Left ventricle myocardium inferior (tissue), 1 donor: Measurements from ENCODE around the gene EFTUD2. TPM values are rescaled to one million over a fixed set of nuclear protein-coding genes. Genes with fewer than 3 reads are reported as not detected.

Source experiments
- DNase-seq: peaks from one replicate; pipeline ENCODE4 v3.0.0-alpha.2; 2020
- H3K27ac ChIP-seq: fragments of 200-600 bp; replicated peaks from 2 replicates; pipeline ENCODE4 v1.8.0; 2021
- H3K27me3 ChIP-seq: fragments of 200-600 bp; 2 replicates; pipeline ENCODE4 v1.8.0; 2021; ENCODE audit warnings: low read depth
- H3K36me3 ChIP-seq: fragments of 200-600 bp; 2 replicates; pipeline ENCODE4 v1.8.0; 2021
- H3K4me1 ChIP-seq: fragments of 200-600 bp; 2 replicates; pipeline ENCODE4 v1.8.0; 2021
- H3K4me3 ChIP-seq: fragments of 200-600 bp; 2 replicates; pipeline ENCODE4 v1.8.0; 2021; ENCODE audit warnings: mild to moderate bottlenecking, moderate library complexity
- H3K9me3 ChIP-seq: fragments of 200-600 bp; replicated peaks from 2 replicates; pipeline ENCODE4 v1.8.0; 2021
- CTCF ChIP-seq: fragments of 200-600 bp; IDR thresholded peaks from 2 replicates; pipeline ENCODE4 v1.8.0; 2021; ENCODE audit warnings: antibody characterized with exemption, mild to moderate bottlenecking, borderline replicate concordance
- intact Hi-C: fragments of 100-400 bp; cut with micrococcal nuclease; formaldehyde crosslinking; loops from one replicate; pipeline ENCODE4 v1.11.0; 2022
- total RNA-seq: library from RNA; stranded (reverse); fragmentation: NEBNext Ultra II Directional; extraction: Animal tissue kit (Norgen Biotek cat#: 25700); gene quantifications from one replicate; pipeline ENCODE4 v1.2.1, GENCODE V29; 2021
- donor health status: DM: no; HTN: yes; CAD: no; lungs with severe emphysema.

EFTUD2 gene
- total RNA-seq, 1 donor from 2014 or later = 62.0 TPM

- no peaks in the 10 kb centered on the region for H3K9me3 ChIP-seq
- intact Hi-C loops = no loop called here
- no peak overlapping the region for H3K4me3 ChIP-seq
- peak overlapping the region; percentile 81 for H3K27ac ChIP-seq
- TF ChIP-seq CTCF = no peak
- H3K36me3 ChIP-seq = no peaks in the 10 kb centered on the region
- peaks cover 15% of the 10 kb centered on the region for H3K4me1 ChIP-seq
- DNase-seq = peak; percentile 61
- no peaks in the 10 kb centered on the region for H3K27me3 ChIP-seq
Observed at GRCh38 chr17:44844390-44844830, 54.8 kb downstream of the EFTUD2 start.

GRCh38 chr17:44842748-44843147 is 56.5 kb downstream of the EFTUD2 start:
- DNase-seq = no peak
- Histone ChIP-seq H3K36me3 (no peaks in the 10 kb centered on the region), H3K9me3 (no peaks in the 10 kb centered on the region), H3K27me3 (no peaks in the 10 kb centered on the region), H3K27ac (peak overlapping the region; percentile 81), H3K4me1 (peaks cover 15% of the 10 kb centered on the region), H3K4me3 (no peak overlapping the region)
- no peak for TF ChIP-seq CTCF
- intact Hi-C loops = no loop called here

- Histone ChIP-seq H3K4me1 (peaks cover 15% of the 10 kb centered on the region), H3K4me3 (no peak overlapping the region), H3K9me3 (no peaks in the 10 kb centered on the region), H3K27me3 (no peaks in the 10 kb centered on the region), H3K27ac (peak overlapping the region; percentile 36), H3K36me3 (no peaks in the 10 kb centered on the region)
- DNase-seq = no peak
- intact Hi-C loops = no loop called here
- no peak for TF ChIP-seq CTCF
Observed at GRCh38 chr17:44840936-44841335, 58.3 kb downstream of the EFTUD2 start.

GRCh38 chr17:44840274-44840673 is 59.0 kb downstream of the EFTUD2 start:
- peak overlapping the region; percentile 36 for H3K27ac ChIP-seq
- H3K9me3 ChIP-seq = no peaks in the 10 kb centered on the region
- no peak for TF ChIP-seq CTCF
- intact Hi-C loops = no loop called here
- no peak for DNase-seq
- H3K4me1 ChIP-seq = peaks cover 15% of the 10 kb centered on the region
- H3K27me3 ChIP-seq = no peaks in the 10 kb centered on the region
- H3K36me3 ChIP-seq = no peaks in the 10 kb centered on the region
- H3K4me3 ChIP-seq = no peak overlapping the region

GRCh38 chr17:44837196-44837595 is 62.0 kb downstream of the EFTUD2 start:
- H3K4me3 ChIP-seq = no peak overlapping the region
- intact Hi-C loops = no loop called here
- H3K9me3 ChIP-seq = no peaks in the 10 kb centered on the region
- H3K36me3 ChIP-seq = no peaks in the 10 kb centered on the region
- peaks cover 2% of the 10 kb centered on the region for H3K4me1 ChIP-seq
- TF ChIP-seq CTCF = no peak
- no peak for DNase-seq
- H3K27me3 ChIP-seq = no peaks in the 10 kb centered on the region
- no peak overlapping the region for H3K27ac ChIP-seq

- H3K36me3 ChIP-seq = no peaks in the 10 kb centered on the region
- no peaks in the 10 kb centered on the region for H3K9me3 ChIP-seq
- intact Hi-C loops = no loop called here
- DNase-seq = no peak
- no peak overlapping the region for H3K27ac ChIP-seq
- H3K27me3 ChIP-seq = peaks cover 23% of the 10 kb centered on the region
- H3K4me1 ChIP-seq = peaks cover 36% of the 10 kb centered on the region
- H3K4me3 ChIP-seq = no peak overlapping the region
- TF ChIP-seq CTCF = no peak
Observed at GRCh38 chr17:44832805-44833204, 66.4 kb downstream of the EFTUD2 start.
